Panc1 (cell line): ENCODE results near the gene ANO6. TPM values are rescaled to one million over a fixed set of nuclear protein-coding genes. Genes with fewer than 3 reads are reported as not detected.

Experiments used
- ATAC-seq: fragments of 200-7000 bp; cut with Tn5 transposase; 2 replicates; pipeline ENCODE4 v1.9.1; 2020; ENCODE audit warnings: mild to moderate bottlenecking, moderate library complexity
- BruUV-seq: library from RNA; stranded (reverse); fragments of 400-500 nt; replicated peaks from 2 replicates; lab custom pipeline; 2021; lab: Mats Ljungman, UMichigan
- CTCF ChIA-PET: fragments of 300-600 bp; sonication (Branson Sonifier 250); formaldehyde crosslinking; loops from one replicate; lab custom pipeline; 2022; ENCODE audit warnings: antibody characterized with exemption; lab: Charles Lee
- POLR2A ChIA-PET: fragments of 300-600 bp; sonication (Branson Sonifier 250); formaldehyde crosslinking; loops from one replicate; lab custom pipeline; 2022; ENCODE audit warnings: antibody characterized with exemption; lab: Charles Lee
- DNase-seq: peaks from one replicate; pipeline ENCODE4 v3.0.0-alpha.2; 2010; ENCODE audit warnings: low read depth, low spot score
- H3K27ac ChIP-seq: 2 replicates; pipeline ENCODE4 v1.5.1; 2011; ENCODE audit warnings: mild to moderate bottlenecking, low read length, inconsistent platforms
- H3K27me3 ChIP-seq: fragments of 200-500 bp; sonication (Bioruptor generic); 2 replicates; pipeline ENCODE4 v1.6.0; 2014; ENCODE audit warnings: low read length, inconsistent platforms; ENCODE audit not compliant: control insufficient read depth, insufficient read depth
- H3K36me3 ChIP-seq: fragments of 200-500 bp; sonication (Bioruptor generic); 2 replicates; pipeline ENCODE4 v1.5.1; 2014; ENCODE audit warnings: inconsistent platforms, mild to moderate bottlenecking, low read length, moderate library complexity; ENCODE audit not compliant: control insufficient read depth, insufficient read depth
- H3K4me1 ChIP-seq: 2 replicates; pipeline ENCODE4 v1.5.1; 2011; ENCODE audit warnings: inconsistent platforms, mild to moderate bottlenecking, low read length, moderate library complexity; ENCODE audit not compliant: control insufficient read depth, insufficient read depth
- H3K4me3 ChIP-seq, 2 experiments: 2 replicates each; pipeline ENCODE4 v1.5.1; 2011 to 2012; ENCODE audit warnings: low read depth in 2 of 2, low read length in 2 of 2, mild to moderate bottlenecking in 2 of 2, inconsistent platforms in 1 of 2, moderate library complexity in 1 of 2
- H3K9me3 ChIP-seq: fragments of 200-500 bp; sonication (Bioruptor generic); 2 replicates; pipeline ENCODE4 v1.5.1; 2014; ENCODE audit warnings: low read depth, mild to moderate bottlenecking, inconsistent platforms, low read length, moderate library complexity; ENCODE audit not compliant: control insufficient read depth, insufficient read depth
- POLR2AphosphoS5 ChIP-seq: IDR thresholded peaks from 2 replicates; pipeline ENCODE4 v1.6.1; 2012; ENCODE audit warnings: mild to moderate bottlenecking, low read depth, low read length, moderate library complexity
- SIN3A ChIP-seq: IDR thresholded peaks from 2 replicates; pipeline ENCODE4 v1.6.1; 2012; ENCODE audit warnings: low read depth, mild to moderate bottlenecking, low read length, moderate library complexity, borderline replicate concordance; ENCODE audit not compliant: insufficient read depth
- TCF7L2 ChIP-seq: IDR thresholded peaks from 2 replicates; pipeline ENCODE4 v1.6.1; 2011; ENCODE audit warnings: mild to moderate bottlenecking, low read depth, low read length, inconsistent platforms
- in situ Hi-C: cut with HindIII; loops from 2 replicates; pipeline ENCODE4 v1.10.0; 2016; ENCODE audit warnings: low sequenced_read_pairs, low pct_unique_long_range_greater_than_20kb
- intact Hi-C: fragments of 100-400 bp; cut with micrococcal nuclease; formaldehyde crosslinking; loops from one replicate; pipeline ENCODE4 v1.10.0; 2022; ENCODE audit not compliant: unreplicated experiment
- total RNA-seq: library from RNA; stranded (reverse); gene quantifications from one replicate; pipeline ENCODE4 v1.2.1, GENCODE V29; 2021; ENCODE audit not compliant: unreplicated experiment
- TF ChIP-seq, protein P1 (sequence below), 2 experiments: IDR thresholded peaks; 2 replicates each; pipeline ENCODE4 v1.6.1; 2011 to 2012; ENCODE audit warnings: low read depth in 2 of 2, control low read depth in 1 of 2, low read length in 1 of 2, mild to moderate bottlenecking in 1 of 2, moderate library complexity in 1 of 2; ENCODE audit not compliant: insufficient read depth in 1 of 2
- TF ChIP-seq, protein P2 (sequence below): fragments of 450-650 bp; IDR thresholded peaks from 2 replicates; pipeline ENCODE4 v1.5.1; 2017; ENCODE audit warnings: mild to moderate bottlenecking

ANO6 gene
- total RNA-seq, 1 experiment from 2014 or later, result 120 TPM

DNA sequence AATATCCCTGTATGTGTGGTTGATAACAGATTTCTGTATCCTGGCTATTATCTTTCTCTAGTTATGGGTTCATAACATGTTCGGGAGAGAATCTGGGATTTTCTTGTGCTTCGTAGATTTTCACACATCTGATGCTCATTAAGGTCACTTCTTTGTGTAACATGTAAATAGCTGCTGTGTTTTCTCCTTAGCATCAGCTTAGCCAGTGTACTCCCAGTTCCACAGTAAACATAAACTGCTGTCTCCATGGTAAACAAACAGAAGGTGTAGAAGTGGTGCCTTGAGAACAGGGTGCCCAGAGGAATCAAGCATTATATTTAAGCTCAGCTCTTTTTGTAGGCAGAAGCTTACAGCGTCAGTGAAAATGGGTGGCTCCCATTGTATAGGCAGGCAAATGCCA is 88.0 kb downstream of the ANO6 start:
- TF ChIP-seq SIN3A (no peak), TCF7L2 (no peak)
- H3K4me1 ChIP-seq, result peaks cover 6% of the 10 kb centered on the region; the same call in 1 of the 2 replicates
- CTCF ChIA-PET, result no interaction called here
- no peak overlapping the region for H3K27ac ChIP-seq
- in situ Hi-C loops (no loop called here), intact Hi-C loops (no loop called here)
- DNase-seq, result no peak
- H3K4me3 ChIP-seq, result no peak overlapping the region
- H3K27me3 ChIP-seq, result no peaks in the 10 kb centered on the region
- no peaks in the 10 kb centered on the region for H3K36me3 ChIP-seq
- POLR2A ChIA-PET, result no interaction called here
- no peak for ATAC-seq
- H3K9me3 ChIP-seq, result no peaks in the 10 kb centered on the region
- TSS peak; percentile 4 for BruUV-seq

DNA sequence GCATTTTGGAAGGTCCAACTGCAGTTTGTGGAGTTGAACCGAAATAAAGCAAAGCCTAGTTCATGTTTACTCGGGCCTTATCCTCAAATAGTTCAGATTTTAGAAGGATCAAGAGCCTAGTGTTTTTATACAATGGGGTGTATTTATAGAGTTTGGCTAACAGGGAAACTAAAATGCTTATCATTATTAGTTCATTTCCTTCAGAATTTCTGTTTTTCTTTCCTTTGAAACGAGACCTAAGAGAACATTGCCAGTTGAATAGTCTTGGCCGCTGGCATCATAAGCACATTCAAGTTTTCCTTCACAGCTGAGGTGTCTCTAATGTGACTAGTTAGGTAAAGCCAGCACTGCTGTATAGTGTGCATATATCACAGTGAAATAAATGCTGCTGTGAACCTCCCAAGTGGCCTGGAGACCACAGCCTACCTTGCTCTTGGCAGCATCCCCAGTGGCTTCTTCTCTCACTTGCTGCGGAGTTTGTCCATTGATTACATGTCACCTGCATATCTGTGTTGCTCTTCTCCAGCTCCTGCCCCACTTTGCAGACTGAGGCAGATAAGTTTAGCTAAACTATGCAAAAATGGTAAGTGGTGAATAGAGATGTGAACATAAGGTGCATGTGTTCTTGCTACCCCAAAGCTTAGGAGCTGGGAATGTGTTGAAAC is 88.8 kb downstream of the ANO6 start:
- Histone ChIP-seq H3K27ac (no peak overlapping the region), H3K36me3 (no peaks in the 10 kb centered on the region), H3K9me3 (no peaks in the 10 kb centered on the region), H3K27me3 (no peaks in the 10 kb centered on the region), H3K4me1 (no peaks in the 10 kb centered on the region), H3K4me3 (no peak overlapping the region)
- no peak for DNase-seq
- no peak for ATAC-seq
- TF ChIP-seq SIN3A (no peak), TCF7L2 (no peak), POLR2AphosphoS5 (no peak)
- TF ChIP-seq, protein P1, sequence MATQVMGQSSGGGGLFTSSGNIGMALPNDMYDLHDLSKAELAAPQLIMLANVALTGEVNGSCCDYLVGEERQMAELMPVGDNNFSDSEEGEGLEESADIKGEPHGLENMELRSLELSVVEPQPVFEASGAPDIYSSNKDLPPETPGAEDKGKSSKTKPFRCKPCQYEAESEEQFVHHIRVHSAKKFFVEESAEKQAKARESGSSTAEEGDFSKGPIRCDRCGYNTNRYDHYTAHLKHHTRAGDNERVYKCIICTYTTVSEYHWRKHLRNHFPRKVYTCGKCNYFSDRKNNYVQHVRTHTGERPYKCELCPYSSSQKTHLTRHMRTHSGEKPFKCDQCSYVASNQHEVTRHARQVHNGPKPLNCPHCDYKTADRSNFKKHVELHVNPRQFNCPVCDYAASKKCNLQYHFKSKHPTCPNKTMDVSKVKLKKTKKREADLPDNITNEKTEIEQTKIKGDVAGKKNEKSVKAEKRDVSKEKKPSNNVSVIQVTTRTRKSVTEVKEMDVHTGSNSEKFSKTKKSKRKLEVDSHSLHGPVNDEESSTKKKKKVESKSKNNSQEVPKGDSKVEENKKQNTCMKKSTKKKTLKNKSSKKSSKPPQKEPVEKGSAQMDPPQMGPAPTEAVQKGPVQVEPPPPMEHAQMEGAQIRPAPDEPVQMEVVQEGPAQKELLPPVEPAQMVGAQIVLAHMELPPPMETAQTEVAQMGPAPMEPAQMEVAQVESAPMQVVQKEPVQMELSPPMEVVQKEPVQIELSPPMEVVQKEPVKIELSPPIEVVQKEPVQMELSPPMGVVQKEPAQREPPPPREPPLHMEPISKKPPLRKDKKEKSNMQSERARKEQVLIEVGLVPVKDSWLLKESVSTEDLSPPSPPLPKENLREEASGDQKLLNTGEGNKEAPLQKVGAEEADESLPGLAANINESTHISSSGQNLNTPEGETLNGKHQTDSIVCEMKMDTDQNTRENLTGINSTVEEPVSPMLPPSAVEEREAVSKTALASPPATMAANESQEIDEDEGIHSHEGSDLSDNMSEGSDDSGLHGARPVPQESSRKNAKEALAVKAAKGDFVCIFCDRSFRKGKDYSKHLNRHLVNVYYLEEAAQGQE (IDR thresholded peaks at IDR 0.05; ENCODE audit: insufficient read depth in 1 of 2, low read depth in 2 of 2, low read length in 1 of 2), result no peak
- TF ChIP-seq, protein P2, sequence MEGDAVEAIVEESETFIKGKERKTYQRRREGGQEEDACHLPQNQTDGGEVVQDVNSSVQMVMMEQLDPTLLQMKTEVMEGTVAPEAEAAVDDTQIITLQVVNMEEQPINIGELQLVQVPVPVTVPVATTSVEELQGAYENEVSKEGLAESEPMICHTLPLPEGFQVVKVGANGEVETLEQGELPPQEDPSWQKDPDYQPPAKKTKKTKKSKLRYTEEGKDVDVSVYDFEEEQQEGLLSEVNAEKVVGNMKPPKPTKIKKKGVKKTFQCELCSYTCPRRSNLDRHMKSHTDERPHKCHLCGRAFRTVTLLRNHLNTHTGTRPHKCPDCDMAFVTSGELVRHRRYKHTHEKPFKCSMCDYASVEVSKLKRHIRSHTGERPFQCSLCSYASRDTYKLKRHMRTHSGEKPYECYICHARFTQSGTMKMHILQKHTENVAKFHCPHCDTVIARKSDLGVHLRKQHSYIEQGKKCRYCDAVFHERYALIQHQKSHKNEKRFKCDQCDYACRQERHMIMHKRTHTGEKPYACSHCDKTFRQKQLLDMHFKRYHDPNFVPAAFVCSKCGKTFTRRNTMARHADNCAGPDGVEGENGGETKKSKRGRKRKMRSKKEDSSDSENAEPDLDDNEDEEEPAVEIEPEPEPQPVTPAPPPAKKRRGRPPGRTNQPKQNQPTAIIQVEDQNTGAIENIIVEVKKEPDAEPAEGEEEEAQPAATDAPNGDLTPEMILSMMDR, result no peak
- ChIA-PET POLR2A (no interaction called here), CTCF (no interaction called here)
- no TSS peak for BruUV-seq
- intact Hi-C loops (no loop called here), in situ Hi-C loops (no loop called here)

DNA sequence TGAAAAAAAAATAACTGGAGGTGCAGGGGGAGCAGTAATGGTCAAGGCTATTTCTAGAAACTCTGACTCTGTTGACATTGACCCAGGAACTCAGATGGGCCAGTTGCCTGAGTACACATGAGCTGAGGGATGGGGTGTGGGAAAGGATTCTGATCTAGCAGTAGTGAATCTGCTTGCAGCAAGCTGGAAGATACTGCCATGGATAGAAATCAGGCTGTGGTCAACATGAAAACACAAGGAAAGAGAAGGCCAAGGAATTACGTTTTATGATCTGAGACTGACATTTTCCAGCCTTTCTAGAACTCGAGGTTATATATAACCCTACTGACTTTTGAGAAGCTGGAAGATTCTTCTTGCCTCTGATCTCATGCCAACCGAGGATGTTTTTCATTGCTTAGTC is 90.0 kb downstream of the ANO6 start:
- Histone ChIP-seq H3K27ac (no peak overlapping the region), H3K27me3 (no peaks in the 10 kb centered on the region), H3K4me3 (no peak overlapping the region), H3K36me3 (no peaks in the 10 kb centered on the region), H3K9me3 (no peaks in the 10 kb centered on the region), H3K4me1 (peaks cover 3% of the 10 kb centered on the region; the same call in 1 of the 2 replicates)
- BruUV-seq, result no TSS peak
- TF ChIP-seq, protein P2, result no peak
- TF ChIP-seq POLR2AphosphoS5 (no peak), SIN3A (no peak), TCF7L2 (no peak)
- TF ChIP-seq, protein P1 (IDR thresholded peaks at IDR 0.05; ENCODE audit: insufficient read depth in 1 of 2, low read depth in 2 of 2, low read length in 1 of 2), result no peak
- in situ Hi-C loops, result no loop called here
- DNase-seq (no peak), ATAC-seq (no peak)
- intact Hi-C loops, result no loop called here
- CTCF ChIA-PET, result no interaction called here
- POLR2A ChIA-PET, result no interaction called here
